ENCODE measurements around the gene LYL1. TPM values are rescaled to one million over a fixed set of nuclear protein-coding genes. Genes with fewer than 3 reads are reported as not detected.

The LYL1 gene
- total and polyA plus RNA-seq, 2 of the 13 experiments (the other 11 are each of a cell fraction or from before 2014, with no cell fraction given): 0.75 to 0.92 TPM

DNA sequence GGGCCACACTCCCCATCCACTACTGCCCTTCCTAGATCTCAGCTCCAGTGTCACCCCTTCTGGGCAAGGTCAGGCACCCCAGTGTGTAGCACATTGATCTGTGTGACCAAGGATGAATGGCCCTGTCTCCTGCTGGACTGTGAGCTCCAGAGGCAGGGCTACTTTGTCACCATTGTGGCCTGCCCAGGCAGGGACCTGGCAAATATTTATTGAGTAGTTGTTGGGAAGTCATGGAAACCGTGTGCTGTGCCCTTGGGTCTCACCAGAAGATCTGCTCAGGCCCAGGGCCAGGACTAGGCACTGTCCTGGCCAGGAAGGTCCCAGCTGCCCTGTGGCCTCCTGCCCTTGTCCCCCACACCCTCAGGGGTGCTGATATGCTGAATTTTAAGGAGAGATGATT lies 25.9 kb upstream of the LYL1 start (continued):
- TF ChIP-seq, protein P1, sequence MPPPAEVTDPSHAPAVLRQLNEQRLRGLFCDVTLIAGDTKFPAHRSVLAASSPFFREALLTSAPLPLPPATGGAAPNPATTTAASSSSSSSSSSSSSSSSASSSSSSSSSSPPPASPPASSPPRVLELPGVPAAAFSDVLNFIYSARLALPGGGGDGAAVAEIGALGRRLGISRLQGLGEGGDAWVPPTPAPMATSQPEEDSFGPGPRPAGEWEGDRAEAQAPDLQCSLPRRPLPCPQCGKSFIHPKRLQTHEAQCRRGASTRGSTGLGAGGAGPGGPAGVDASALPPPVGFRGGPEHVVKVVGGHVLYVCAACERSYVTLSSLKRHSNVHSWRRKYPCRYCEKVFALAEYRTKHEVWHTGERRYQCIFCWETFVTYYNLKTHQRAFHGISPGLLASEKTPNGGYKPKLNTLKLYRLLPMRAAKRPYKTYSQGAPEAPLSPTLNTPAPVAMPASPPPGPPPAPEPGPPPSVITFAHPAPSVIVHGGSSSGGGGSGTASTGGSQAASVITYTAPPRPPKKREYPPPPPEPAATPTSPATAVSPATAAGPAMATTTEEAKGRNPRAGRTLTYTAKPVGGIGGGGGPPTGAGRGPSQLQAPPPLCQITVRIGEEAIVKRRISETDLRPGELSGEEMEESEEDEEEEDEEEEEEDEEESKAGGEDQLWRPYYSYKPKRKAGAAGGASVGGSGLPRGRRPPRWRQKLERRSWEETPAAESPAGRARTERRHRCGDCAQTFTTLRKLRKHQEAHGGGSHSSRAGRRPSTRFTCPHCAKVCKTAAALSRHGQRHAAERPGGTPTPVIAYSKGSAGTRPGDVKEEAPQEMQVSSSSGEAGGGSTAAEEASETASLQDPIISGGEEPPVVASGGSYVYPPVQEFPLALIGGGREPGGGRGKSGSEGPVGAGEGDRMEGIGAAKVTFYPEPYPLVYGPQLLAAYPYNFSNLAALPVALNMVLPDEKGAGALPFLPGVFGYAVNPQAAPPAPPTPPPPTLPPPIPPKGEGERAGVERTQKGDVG (CRISPR knock-in tag; IDR thresholded peaks at IDR 0.05; ENCODE audit: borderline replicate concordance): 0 out of 2 replicates have a peak, but pooled peaks have one; percentile 13
- TF ChIP-seq NCOA2 (CRISPR knock-in tag; IDR thresholded peaks at IDR 0.05) (peak; percentile 68), FOXC1 (CRISPR knock-in tag; IDR thresholded peaks at IDR 0.05; ENCODE audit: borderline replicate concordance) (0 out of 2 replicates have a peak, but pooled peaks have one; percentile 33), ZFP36L1 (CRISPR knock-in tag; IDR thresholded peaks at IDR 0.05) (no peak), RBFOX2 (IDR thresholded peaks at IDR 0.05; ENCODE audit: low read depth, low read length) (no peak), AGO1 (IDR thresholded peaks at IDR 0.05; ENCODE audit: low read depth, low read length, poor library complexity, severe bottlenecking) (no peak), RFX3 (CRISPR knock-in tag; IDR thresholded peaks at IDR 0.05) (peak; percentile 63; the same call in 1 of the 2 replicates), ZNF205 (CRISPR knock-in tag; IDR thresholded peaks at IDR 0.05) (0 out of 2 replicates have a peak, but pooled peaks have one; percentile 16), SKI (IDR thresholded peaks at IDR 0.05; ENCODE audit: partially characterized antibody) (peak; percentile 60), TBX3 (IDR thresholded peaks at IDR 0.05; ENCODE audit: borderline replicate concordance) (peak; percentile 68; the same call in 1 of the 2 replicates), NCOA1 (CRISPR knock-in tag; IDR thresholded peaks at IDR 0.05) (peak; percentile 79; the same call in 1 of the 2 replicates), HIVEP1 (CRISPR knock-in tag; IDR thresholded peaks at IDR 0.05) (peak; percentile 56; the same call in 1 of the 2 replicates), NFATC3 (CRISPR knock-in tag; IDR thresholded peaks at IDR 0.05) (no peak), SOX6 (IDR thresholded peaks at IDR 0.05) (no peak), SOX6 (CRISPR knock-in tag; IDR thresholded peaks at IDR 0.05) (peak; percentile 79), KAT8 (CRISPR knock-in tag; IDR thresholded peaks at IDR 0.05) (no peak), PHF8 (CRISPR knock-in tag; IDR thresholded peaks at IDR 0.05) (no peak), NR2C2 (CRISPR knock-in tag; IDR thresholded peaks at IDR 0.05; ENCODE audit: borderline replicate concordance) (no peak), RXRB (CRISPR knock-in tag; IDR thresholded peaks at IDR 0.05; ENCODE audit: borderline replicate concordance) (peak; percentile 84), SAP130 (CRISPR knock-in tag; IDR thresholded peaks at IDR 0.05; ENCODE audit: low read depth) (peak; percentile 88)
- TF ChIP-seq, protein P2, sequence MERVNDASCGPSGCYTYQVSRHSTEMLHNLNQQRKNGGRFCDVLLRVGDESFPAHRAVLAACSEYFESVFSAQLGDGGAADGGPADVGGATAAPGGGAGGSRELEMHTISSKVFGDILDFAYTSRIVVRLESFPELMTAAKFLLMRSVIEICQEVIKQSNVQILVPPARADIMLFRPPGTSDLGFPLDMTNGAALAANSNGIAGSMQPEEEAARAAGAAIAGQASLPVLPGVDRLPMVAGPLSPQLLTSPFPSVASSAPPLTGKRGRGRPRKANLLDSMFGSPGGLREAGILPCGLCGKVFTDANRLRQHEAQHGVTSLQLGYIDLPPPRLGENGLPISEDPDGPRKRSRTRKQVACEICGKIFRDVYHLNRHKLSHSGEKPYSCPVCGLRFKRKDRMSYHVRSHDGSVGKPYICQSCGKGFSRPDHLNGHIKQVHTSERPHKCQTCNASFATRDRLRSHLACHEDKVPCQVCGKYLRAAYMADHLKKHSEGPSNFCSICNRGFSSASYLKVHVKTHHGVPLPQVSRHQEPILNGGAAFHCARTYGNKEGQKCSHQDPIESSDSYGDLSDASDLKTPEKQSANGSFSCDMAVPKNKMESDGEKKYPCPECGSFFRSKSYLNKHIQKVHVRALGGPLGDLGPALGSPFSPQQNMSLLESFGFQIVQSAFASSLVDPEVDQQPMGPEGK (CRISPR knock-in tag; IDR thresholded peaks at IDR 0.05): peak; percentile 51; the same call in 1 of the 2 replicates
- TF ChIP-seq, protein P3, sequence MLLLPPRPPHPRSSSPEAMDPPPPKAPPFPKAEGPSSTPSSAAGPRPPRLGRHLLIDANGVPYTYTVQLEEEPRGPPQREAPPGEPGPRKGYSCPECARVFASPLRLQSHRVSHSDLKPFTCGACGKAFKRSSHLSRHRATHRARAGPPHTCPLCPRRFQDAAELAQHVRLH (CRISPR knock-in tag; IDR thresholded peaks at IDR 0.05; ENCODE audit: borderline replicate concordance, low read depth): 0 out of 2 replicates have a peak, but pooled peaks have one; percentile 25
- TF ChIP-seq, protein P4, sequence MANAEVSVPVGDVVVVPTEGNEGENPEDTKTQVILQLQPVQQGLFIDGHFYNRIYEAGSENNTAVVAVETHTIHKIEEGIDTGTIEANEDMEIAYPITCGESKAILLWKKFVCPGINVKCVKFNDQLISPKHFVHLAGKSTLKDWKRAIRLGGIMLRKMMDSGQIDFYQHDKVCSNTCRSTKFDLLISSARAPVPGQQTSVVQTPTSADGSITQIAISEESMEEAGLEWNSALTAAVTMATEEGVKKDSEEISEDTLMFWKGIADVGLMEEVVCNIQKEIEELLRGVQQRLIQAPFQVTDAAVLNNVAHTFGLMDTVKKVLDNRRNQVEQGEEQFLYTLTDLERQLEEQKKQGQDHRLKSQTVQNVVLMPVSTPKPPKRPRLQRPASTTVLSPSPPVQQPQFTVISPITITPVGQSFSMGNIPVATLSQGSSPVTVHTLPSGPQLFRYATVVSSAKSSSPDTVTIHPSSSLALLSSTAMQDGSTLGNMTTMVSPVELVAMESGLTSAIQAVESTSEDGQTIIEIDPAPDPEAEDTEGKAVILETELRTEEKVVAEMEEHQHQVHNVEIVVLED (CRISPR knock-in tag; IDR thresholded peaks at IDR 0.05; ENCODE audit: borderline replicate concordance): peak; percentile 22; the same call in 1 of the 2 replicates
